Liver (tissue), 9 donors: ENCODE data around the gene CRYGS. TPM values are rescaled to one million over a fixed set of nuclear protein-coding genes. Genes with fewer than 3 reads are reported as not detected.

Source experiments
- DNase-seq: peaks from one replicate; pipeline ENCODE4 v3.0.0-alpha.2; 2017; ENCODE audit warnings: low spot score
- H3K27ac ChIP-seq, 2 donors: one replicate each; pipeline ENCODE4 v1.7.0; 2013; ENCODE audit warnings: inconsistent platforms in 2 of 2, low read length in 2 of 2, control low read depth in 1 of 2, low read depth in 1 of 2, mild to moderate bottlenecking in 1 of 2
- H3K27me3 ChIP-seq, 4 donors: one replicate each; pipeline versions ENCODE4 v1.6.1 to v1.7.0; 2013; ENCODE audit warnings: low read length in 3 of 4, inconsistent platforms in 1 of 4, mild to moderate bottlenecking in 1 of 4, moderate library complexity in 1 of 4; ENCODE audit not compliant: control insufficient read depth in 4 of 4, insufficient read depth in 4 of 4
- H3K36me3 ChIP-seq, 4 donors: one replicate each; pipeline versions ENCODE4 v1.6.1 to v1.7.0; 2013; ENCODE audit warnings: low read length in 3 of 4, mild to moderate bottlenecking in 3 of 4, low read depth in 1 of 4, moderate library complexity in 1 of 4; ENCODE audit not compliant: control insufficient read depth in 4 of 4, insufficient read depth in 3 of 4
- H3K4me1 ChIP-seq, 4 donors: one replicate each; pipeline versions ENCODE4 v1.6.1 to v1.7.0; 2013; ENCODE audit warnings: low read length in 3 of 4, mild to moderate bottlenecking in 3 of 4, moderate library complexity in 1 of 4; ENCODE audit not compliant: control insufficient read depth in 4 of 4, insufficient read depth in 4 of 4
- H3K4me3 ChIP-seq, 3 donors: one replicate each; pipeline versions ENCODE4 v1.6.1 to v1.7.0; 2013; ENCODE audit warnings: low read length in 3 of 3, control low read depth in 1 of 3, low read depth in 1 of 3, mild to moderate bottlenecking in 1 of 3
- H3K9ac ChIP-seq, 2 donors: one replicate each; pipeline ENCODE4 v1.7.0; 2013; ENCODE audit warnings: low read length in 2 of 2, mild to moderate bottlenecking in 2 of 2, moderate library complexity in 2 of 2, control low read depth in 1 of 2, low read depth in 1 of 2
- H3K9me3 ChIP-seq, 4 donors: one replicate each; pipeline versions ENCODE4 v1.6.1 to v1.7.0; 2013; ENCODE audit warnings: low read length in 3 of 4; ENCODE audit not compliant: control insufficient read depth in 4 of 4
- CTCF ChIP-seq: fragments of 150-350 bp; IDR thresholded peaks from 2 replicates; pipeline ENCODE4 v1.5.1; 2017; ENCODE audit warnings: improper control_type of control experiment, low read depth, low read length; ENCODE audit not compliant: missing input control
- EGR1 ChIP-seq, 2 donors: IDR thresholded peaks; 2 replicates each; pipeline ENCODE4 v1.6.1; 2016 to 2018; ENCODE audit warnings: antibody characterized with exemption in 2 of 2, low read depth in 2 of 2
- FOXA1 ChIP-seq: IDR thresholded peaks from 2 replicates; pipeline ENCODE4 v1.6.1; 2016; ENCODE audit warnings: antibody characterized with exemption
- FOXA2 ChIP-seq: IDR thresholded peaks from 2 replicates; pipeline ENCODE4 v1.6.1; 2016; ENCODE audit warnings: antibody characterized with exemption
- GABPA ChIP-seq, 2 donors: IDR thresholded peaks in 1 of 2; conservative IDR thresholded peaks in 1 of 2; 2 replicates each; pipeline ENCODE4 v1.6.1; 2016; ENCODE audit warnings: antibody characterized with exemption in 2 of 2, mild to moderate bottlenecking in 1 of 2, moderate library complexity in 1 of 2
- HNF4A ChIP-seq, 2 donors: conservative IDR thresholded peaks; 2 replicates each; pipeline ENCODE4 v1.6.1; 2016; ENCODE audit warnings: antibody characterized with exemption in 2 of 2, mild to moderate bottlenecking in 2 of 2
- MAX ChIP-seq: IDR thresholded peaks from 2 replicates; pipeline ENCODE4 v1.6.1; 2016; ENCODE audit warnings: antibody characterized with exemption
- RAD21 ChIP-seq, 2 donors: IDR thresholded peaks; 2 replicates each; pipeline ENCODE4 v1.6.1; 2016; ENCODE audit warnings: antibody characterized with exemption in 2 of 2, mild to moderate bottlenecking in 2 of 2
- REST ChIP-seq: IDR thresholded peaks from 2 replicates; pipeline ENCODE4 v1.6.1; 2016; ENCODE audit warnings: antibody characterized with exemption, mild to moderate bottlenecking
- RXRA ChIP-seq, 2 donors: IDR thresholded peaks; 2 replicates each; pipeline ENCODE4 v1.6.1; 2017 to 2018; ENCODE audit warnings: antibody characterized with exemption in 2 of 2, mild to moderate bottlenecking in 1 of 2
- SP1 ChIP-seq: IDR thresholded peaks from 2 replicates; pipeline ENCODE4 v1.6.1; 2018; ENCODE audit warnings: antibody characterized with exemption, mild to moderate bottlenecking
- TAF1 ChIP-seq: conservative IDR thresholded peaks from 2 replicates; pipeline ENCODE4 v1.6.1; 2016; ENCODE audit warnings: antibody characterized with exemption, mild to moderate bottlenecking
- YY1 ChIP-seq: IDR thresholded peaks from 2 replicates; pipeline ENCODE4 v1.6.1; 2016; ENCODE audit warnings: antibody characterized with exemption, mild to moderate bottlenecking
- ZBTB33 ChIP-seq: IDR thresholded peaks from 2 replicates; pipeline ENCODE4 v1.6.1; 2016; ENCODE audit warnings: antibody characterized with exemption
- WGBS: extraction: QIAGEN DNeasy Blood & Tissue Kit; methylation state at CpG from one replicate; pipeline ENCODE4 v1.1.7; 2013; 5-methylcytosine and 5-hydroxymethylcytosine counted together
- polyA plus RNA-seq, 2 donors: library from polyadenylated mRNA; stranded (reverse) in 1 of 2; unstranded in 1 of 2; fragments of 200-250 nt in 1 of 2; fragments of >200 nt in 1 of 2; fragmentation: Nextera tagmentation in 1 of 2; extraction: Ambion mirVana in 1 of 2; gene quantifications; one replicate each; pipeline versions ENCODE4 v1.2.1 to v1.2.3, GENCODE V29; 2013 to 2015
- total RNA-seq, 2 donors: library from RNA; depleted of rRNA; stranded (reverse); fragments of >200 nt; gene quantifications; one replicate each; pipeline ENCODE4 v1.2.3, GENCODE V29; 2014
- donor health status: healthy.
- donor health status: healthy.
- donor health status: healthy.
- donor health status: healthy.
- donor health status: healthy.

Gene CRYGS
- total and polyA plus RNA-seq, 4 donors, result 0.53 to 3.6 (median 1.2) TPM

GRCh38 chr3:186513386-186513785, 30.8 kb downstream of the CRYGS start (continued):
- TF ChIP-seq FOXA1, result no peak

- TF ChIP-seq MAX (no peak), GABPA (IDR thresholded peaks at IDR 0.05 in 1 of 2, conservative IDR thresholded peaks at IDR 0.05 in 1 of 2) (no peak), YY1 (no peak), RXRA (IDR thresholded peaks at IDR 0.05) (no peak), CTCF (no peak), EGR1 (IDR thresholded peaks at IDR 0.05; ENCODE audit: low read depth in 2 of 2) (no peak), TAF1 (no peak), SP1 (no peak), RAD21 (IDR thresholded peaks at IDR 0.05) (no peak)
- 60% methylated on average over 9 of the region's 9 CpGs for WGBS
- no peak for DNase-seq
- H3K4me3 ChIP-seq, result no peak overlapping the region
- no peak overlapping the region for H3K9ac ChIP-seq
- H3K9me3 ChIP-seq, result peaks cover 0 to 3% (median 0%) of the 10 kb centered on the region in 4 donors
- no peaks in the 10 kb centered on the region for H3K36me3 ChIP-seq
- H3K27ac ChIP-seq, result no peak overlapping the region
- peaks cover 0 to 4% (median 0%) of the 10 kb centered on the region in 4 donors for H3K27me3 ChIP-seq
- no peaks in the 10 kb centered on the region for H3K4me1 ChIP-seq
Measured at GRCh38 chr3:186512570-186513302, 31.4 kb downstream of the CRYGS start.

GRCh38 chr3:186511702-186512101, 32.5 kb downstream of the CRYGS start:
- Histone ChIP-seq H3K4me3 (no peak overlapping the region), H3K4me1 (no peaks in the 10 kb centered on the region), H3K9me3 (peaks cover 0 to 1% (median 0%) of the 10 kb centered on the region in 4 donors), H3K27me3 (peaks cover 0 to 4% (median 0%) of the 10 kb centered on the region in 4 donors), H3K27ac (no peak overlapping the region), H3K9ac (no peak overlapping the region), H3K36me3 (no peaks in the 10 kb centered on the region)
- no peak for DNase-seq
- TF ChIP-seq FOXA2 (no peak), REST (no peak), ZBTB33 (no peak), RXRA (IDR thresholded peaks at IDR 0.05) (no peak), HNF4A (conservative IDR thresholded peaks at IDR 0.05) (no peak), MAX (no peak), EGR1 (IDR thresholded peaks at IDR 0.05; ENCODE audit: low read depth in 2 of 2) (no peak)
- WGBS, result 69% methylated on average over 5 of the region's 5 CpGs
